K562 (cell line): ENCODE results near the gene MBNL2. TPM values are rescaled to one million over a fixed set of nuclear protein-coding genes. Genes with fewer than 3 reads are reported as not detected.

Source experiments
- ATAC-seq: fragments of 200-7000 bp; cut with Tn5 transposase; 3 replicates; pipeline ENCODE4 v1.9.1; 2020; ENCODE audit warnings: moderate library complexity
- BruUV-seq: library from RNA; stranded (reverse); fragments of 400-500 nt; replicated peaks from 2 replicates; lab custom pipeline; 2021; lab: Mats Ljungman, UMichigan
- CTCF ChIA-PET: fragments of 300-600 bp; formaldehyde crosslinking; extraction: SDS; loops from one replicate; lab custom pipeline; 2021; ENCODE audit warnings: low intra/inter-chr PET ratio; lab: Yijun Ruan, JAX
- POLR2A ChIA-PET: fragments of 300-600, 350-650 bp; sonication (Branson Sonifier 250); formaldehyde crosslinking; extraction: SDS; loops from one replicate; lab custom pipeline; 2021; ENCODE audit warnings: antibody characterized with exemption, inconsistent platforms; lab: Yijun Ruan, JAX
- DNase-seq, 4 experiments: peaks; one replicate each; pipeline versions ENCODE4 v3.0.0 to v3.0.0-alpha.2; 2011 to 2018; ENCODE audit warnings: low spot score in 3 of 4, mixed read lengths in 3 of 4; ENCODE audit errors: extremely low read depth in 1 of 4
- FAIRE-seq: peaks from 2 replicates; lab custom pipeline; 2011; peaks lifted over from hg19 to GRCh38; lab: Jason Lieb, UNC
- H2AFZ ChIP-seq: 2 replicates; pipeline ENCODE4 v1.6.0; 2011; ENCODE audit warnings: low read depth, low read length, control low read depth, inconsistent platforms
- H3K27ac ChIP-seq: fragments of 200-600 bp; 3 replicates; pipeline ENCODE4 v1.8.0; 2011; ENCODE audit warnings: low read depth, mild to moderate bottlenecking, control low read depth, inconsistent platforms, low read length, moderate library complexity, mixed read lengths; ENCODE audit errors: extremely low read depth
- H3K27me3 ChIP-seq, 2 experiments: fragments of 300-600 bp in 1 of 2; 2 replicates in 1 of 2; 3 replicates in 1 of 2; pipeline versions ENCODE4 v1.6.0 to v1.8.0; 2011; ENCODE audit warnings: inconsistent platforms in 2 of 2, low read length in 2 of 2, mild to moderate bottlenecking in 1 of 2, mixed read lengths in 1 of 2, moderate library complexity in 1 of 2; ENCODE audit not compliant: control insufficient read depth in 2 of 2, insufficient read depth in 2 of 2
- H3K36me3 ChIP-seq: fragments of 300-600 bp; 3 replicates; pipeline ENCODE4 v1.8.0; 2011; ENCODE audit warnings: mild to moderate bottlenecking, low read length, inconsistent platforms; ENCODE audit not compliant: control insufficient read depth, insufficient read depth
- H3K4me1 ChIP-seq, 2 experiments: fragments of 200-600 bp in 1 of 2; replicated peaks in 1 of 2; 2 replicates in 1 of 2; 3 replicates in 1 of 2; pipeline versions ENCODE4 v1.5.1 to v1.8.0; 2011; ENCODE audit warnings: inconsistent platforms in 2 of 2, low read length in 2 of 2, mild to moderate bottlenecking in 1 of 2, mixed read lengths in 1 of 2, moderate library complexity in 1 of 2; ENCODE audit not compliant: control insufficient read depth in 2 of 2, insufficient read depth in 2 of 2
- H3K4me2 ChIP-seq: 2 replicates; pipeline ENCODE4 v1.6.1; 2011; ENCODE audit warnings: low read length, control low read depth, inconsistent platforms, mixed read lengths; ENCODE audit not compliant: insufficient read depth
- H3K4me3 ChIP-seq: fragments of 200-600 bp; sonication (generic), shearing (Covaris generic); 2 replicates; pipeline ENCODE4 v1.5.1; 2016; ENCODE audit warnings: control low read depth, inconsistent platforms
- H3K79me2 ChIP-seq: fragments of 200-600 bp; 3 replicates; pipeline ENCODE4 v1.8.0; 2011; ENCODE audit warnings: low read length, inconsistent platforms; ENCODE audit not compliant: control insufficient read depth, insufficient read depth
- H3K9ac ChIP-seq, 2 experiments: 2 replicates each; pipeline versions ENCODE4 v1.6.0 to v1.6.1; 2011; ENCODE audit warnings: low read depth in 2 of 2, low read length in 2 of 2, control low read depth in 1 of 2, inconsistent platforms in 1 of 2, mild to moderate bottlenecking in 1 of 2, mixed read lengths in 1 of 2; ENCODE audit not compliant: insufficient read depth in 1 of 2
- H3K9me1 ChIP-seq: one replicate; pipeline ENCODE4 v1.6.0; 2011; ENCODE audit warnings: inconsistent platforms, mild to moderate bottlenecking, low read length, moderate library complexity; ENCODE audit not compliant: control insufficient read depth, insufficient read depth
- H3K9me3 ChIP-seq: replicated peaks from 2 replicates; pipeline ENCODE4 v1.5.1; 2011; ENCODE audit warnings: low read depth, low read length, inconsistent platforms; ENCODE audit not compliant: control insufficient read depth, insufficient read depth
- H4K20me1 ChIP-seq: replicated peaks from 2 replicates; pipeline ENCODE4 v1.6.1; 2011; ENCODE audit warnings: low read length, inconsistent platforms, mixed read lengths; ENCODE audit not compliant: control insufficient read depth, insufficient read depth
- BRCA1 ChIP-seq, 2 experiments: fragments of 450-650 bp in 1 of 2; sonication (generic) in 1 of 2; formaldehyde crosslinking in 1 of 2; IDR thresholded peaks; 2 replicates each; pipeline versions ENCODE4 v1.5.0 to v1.6.1; 2017 to 2020; ENCODE audit warnings: mild to moderate bottlenecking in 1 of 2, missing genetic modification reagents in 1 of 2
- ETV6 ChIP-seq, 3 experiments: fragments of 150-350 bp in 1 of 3; sonication (generic) in 1 of 3; formaldehyde crosslinking in 1 of 3; IDR thresholded peaks; 2 replicates each; pipeline versions ENCODE4 v1.6.1 to v1.8.0; 2014 to 2022; ENCODE audit warnings: borderline replicate concordance in 2 of 3, low read depth in 2 of 3, antibody characterized with exemption in 1 of 3, low read length in 1 of 3, mild to moderate bottlenecking in 1 of 3, missing genetic modification reagents in 1 of 3
- MCM2 ChIP-seq: fragments of 450-650 bp; IDR thresholded peaks from 2 replicates; pipeline ENCODE4 v1.6.1; 2017; ENCODE audit warnings: low read depth, mild to moderate bottlenecking
- MGA ChIP-seq: fragments of 450-650 bp; IDR thresholded peaks from 2 replicates; pipeline ENCODE4 v1.6.1; 2016; ENCODE audit warnings: mild to moderate bottlenecking, moderate library complexity
- NR1H2 ChIP-seq: sonication (generic); formaldehyde crosslinking; IDR thresholded peaks from 2 replicates; pipeline ENCODE4 v1.4.0; 2020; ENCODE audit warnings: mild to moderate bottlenecking, missing genetic modification reagents
- PURB ChIP-seq: sonication (generic); formaldehyde crosslinking; IDR thresholded peaks from 2 replicates; pipeline ENCODE4 v1.9.0; 2021; ENCODE audit warnings: low read depth, mild to moderate bottlenecking, missing genetic modification reagents
- RCOR1 ChIP-seq, 2 experiments: IDR thresholded peaks; 2 replicates each; pipeline ENCODE4 v1.6.1; 2012; ENCODE audit warnings: low read depth in 2 of 2, low read length in 2 of 2, borderline replicate concordance in 1 of 2, improper control_type of control experiment in 1 of 2
- ZNF133 ChIP-seq: fragments of 250-450 bp; sonication (Bioruptor Pico); IDR thresholded peaks from 2 replicates; pipeline ENCODE4 v1.4.0; 2020; ENCODE audit warnings: mild to moderate bottlenecking
- ZNF146 ChIP-seq: IDR thresholded peaks from one replicate; pipeline ENCODE4 v1.6.1; 2018; ENCODE audit warnings: missing compliant biosample characterization; ENCODE audit not compliant: unreplicated experiment
- WGBS: fragments of 100-300 bp; shearing (Covaris generic); methylation state at CpG from one replicate; pipeline ENCODE4 v1.1.6; 2016; ENCODE audit warnings: low coverage, mixed read lengths; ENCODE audit not compliant: insufficient coverage; ENCODE audit errors: missing lambda C conversion rate; 5-methylcytosine and 5-hydroxymethylcytosine counted together
- in situ Hi-C: fragments of 300-500 bp; cut with MboI; formaldehyde crosslinking; loops from 4 replicates; pipeline ENCODE4 v1.15.0; 2018; ENCODE audit warnings: inconsistent platforms, mixed read lengths
- intact Hi-C: fragments of 100-400 bp; cut with micrococcal nuclease; formaldehyde crosslinking; loops from 2 replicates; pipeline ENCODE4 v1.14.2; 2022
- polyA plus RNA-seq, 8 experiments: library from polyadenylated mRNA; depleted of rRNA in 4 of 8; stranded (reverse) in 5 of 8; unstranded in 3 of 8; fragments of >200 nt; fragmentation: Nextera tagmentation in 2 of 8; fragmentation: Illumina TruSeq in 1 of 8; extraction: Ambion mirVana in 2 of 8; extraction: Trizol in 1 of 8; gene quantifications; 2 replicates each; pipeline versions ENCODE4 v1.2.1 to v1.2.3, GENCODE V29; 2011 to 2014; ENCODE audit warnings: inconsistent platforms in 1 of 8, missing spikeins in 1 of 8
- total RNA-seq, 7 experiments: library from RNA; depleted of rRNA in 6 of 7; stranded (reverse); fragments of >200 nt in 6 of 7; fragmentation: Illumina TruSeq in 2 of 7; extraction: Trizol in 2 of 7; gene quantifications; 2 replicates each; pipeline versions ENCODE4 v1.2.1 to v1.2.3, GENCODE V29; 2011 to 2021; ENCODE audit warnings: low replicate concordance in 1 of 7

The MBNL2 gene
- total and polyA plus RNA-seq, 9 of the 15 experiments (the other 6 are each of a cell fraction or from before 2014, with no cell fraction given), result 7.0 to 24.8 (median 13.8) TPM

DNA sequence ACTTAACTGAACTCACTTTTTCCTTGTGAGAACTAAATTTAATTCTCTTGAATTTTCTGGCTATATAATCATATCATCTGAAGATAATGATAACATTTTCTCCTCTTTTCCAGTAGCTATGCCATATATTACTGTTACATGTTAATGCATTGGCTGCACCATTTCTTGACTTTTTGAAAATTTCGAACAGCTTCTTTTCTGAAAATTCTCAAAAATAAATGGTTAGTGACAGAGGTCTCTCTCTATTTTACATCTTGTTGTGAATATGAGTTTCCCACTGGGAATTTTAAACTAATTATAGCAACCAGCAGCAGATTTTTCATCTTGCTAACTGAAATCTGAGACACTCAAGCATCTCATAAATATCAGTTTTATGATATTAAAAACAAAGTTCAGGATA lies 30.6 kb downstream of the MBNL2 start:
- Histone ChIP-seq H3K4me3 (no peak overlapping the region), H3K9ac (no peak overlapping the region), H3K27me3 (no peaks in the 10 kb centered on the region), H3K79me2 (peaks cover 91% of the 10 kb centered on the region), H3K4me2 (no peak overlapping the region), H3K4me1 (peaks cover 6 to 40% of the 10 kb centered on the region in 2 experiments; a peak in 4 of 5 replicates), H3K9me1 (no peaks in the 10 kb centered on the region), H3K27ac (no peak overlapping the region), H3K36me3 (peaks cover 2% of the 10 kb centered on the region; the same call in 2 of the 3 replicates), H4K20me1 (no peaks in the 10 kb centered on the region), H2AFZ (no peak overlapping the region), H3K9me3 (no peaks in the 10 kb centered on the region)
- ATAC-seq (no peak), FAIRE-seq (no peak), DNase-seq (no peak)
- POLR2A ChIA-PET, result no interaction called here
- in situ Hi-C loops, result no loop called here
- CTCF ChIA-PET, result no interaction called here
- BruUV-seq, result no TSS peak
- intact Hi-C loops, result no loop called here
- WGBS, result 60% methylated on average over 1 of the region's 1 CpG
- TF ChIP-seq MCM2 (no peak), RCOR1 (IDR thresholded peaks at IDR 0.05; ENCODE audit: borderline replicate concordance in 1 of 2, low read depth in 2 of 2, low read length in 2 of 2) (no peak), ETV6 (IDR thresholded peaks at IDR 0.05; ENCODE audit: borderline replicate concordance in 1 of 2, low read depth in 2 of 2, low read length in 1 of 2) (no peak), ETV6 (CRISPR knock-in tag; IDR thresholded peaks at IDR 0.05; ENCODE audit: borderline replicate concordance) (no peak), MGA (no peak), ZNF133 (CRISPR knock-in tag) (no peak), ZNF146 (CRISPR knock-in tag) (no peak), NR1H2 (no peak), PURB (CRISPR knock-in tag) (no peak), BRCA1 (IDR thresholded peaks at IDR 0.05) (no peak), BRCA1 (CRISPR knock-in tag; IDR thresholded peaks at IDR 0.05) (no peak)
